Mesothelial cell of epicardium (in vitro differentiated cells): Measurements from ENCODE around the gene ST8SIA6. TPM values are rescaled to one million over a fixed set of nuclear protein-coding genes. Genes with fewer than 3 reads are reported as not detected.

ENCODE experiments used
- DNase-seq, 2 experiments: peaks; one replicate each; pipeline ENCODE4 v3.0.0; 2021; ENCODE audit warnings: low spot score in 2 of 2; ENCODE audit not compliant: unreplicated experiment in 2 of 2
- H3K27ac Mint-ChIP-seq: 2 replicates; pipeline ENCODE4 v1.8.0; 2021; ENCODE audit warnings: mixed read lengths
- H3K27me3 Mint-ChIP-seq: 2 replicates; pipeline ENCODE4 v1.8.0; 2021; ENCODE audit warnings: low read depth, mixed read lengths
- H3K36me3 Mint-ChIP-seq: 2 replicates; pipeline ENCODE4 v1.8.0; 2021; ENCODE audit warnings: mixed read lengths
- H3K4me1 Mint-ChIP-seq: 2 replicates; pipeline ENCODE4 v1.8.0; 2021; ENCODE audit warnings: mixed read lengths
- H3K4me3 Mint-ChIP-seq: 2 replicates; pipeline ENCODE4 v1.8.0; 2021; ENCODE audit warnings: mild to moderate bottlenecking, moderate library complexity, mixed read lengths
- H3K9me3 Mint-ChIP-seq: 2 replicates; pipeline ENCODE4 v1.8.0; 2021; ENCODE audit warnings: mixed read lengths
- total RNA-seq: library from RNA; stranded (reverse); gene quantifications from 3 replicates; pipeline ENCODE4 v1.2.1, GENCODE V29; 2021
- TF ChIP-seq, protein P1 (sequence below): fragments of 200-600 bp; sonication (generic); IDR thresholded peaks from one replicate; pipeline ENCODE4 v1.5.0; 2021; ENCODE audit warnings: antibody characterized with exemption; ENCODE audit not compliant: unreplicated experiment

The ST8SIA6 gene
- total RNA-seq, 1 donor from 2014 or later: 1.4 TPM

DNA sequence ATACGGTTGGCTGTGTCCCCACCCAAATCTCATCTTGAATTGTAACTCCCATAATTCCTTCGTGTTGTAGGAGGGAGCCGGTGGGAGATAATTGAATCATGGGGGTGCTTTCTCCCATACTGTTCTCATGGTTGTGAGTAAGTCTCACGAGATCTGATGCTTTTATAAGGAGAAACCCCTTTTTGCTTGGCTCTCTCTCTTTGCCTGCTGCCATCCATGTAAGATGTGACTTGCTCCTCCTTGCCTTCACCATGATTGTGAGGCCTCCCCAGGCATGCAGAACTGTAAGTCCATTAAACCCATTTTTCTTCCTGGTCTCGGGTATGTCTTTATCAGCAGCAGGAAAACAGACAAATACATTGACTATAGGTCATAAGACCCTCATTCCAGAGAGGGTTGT lies 15.9 kb upstream of the ST8SIA6 start:
- TF ChIP-seq, protein P1, sequence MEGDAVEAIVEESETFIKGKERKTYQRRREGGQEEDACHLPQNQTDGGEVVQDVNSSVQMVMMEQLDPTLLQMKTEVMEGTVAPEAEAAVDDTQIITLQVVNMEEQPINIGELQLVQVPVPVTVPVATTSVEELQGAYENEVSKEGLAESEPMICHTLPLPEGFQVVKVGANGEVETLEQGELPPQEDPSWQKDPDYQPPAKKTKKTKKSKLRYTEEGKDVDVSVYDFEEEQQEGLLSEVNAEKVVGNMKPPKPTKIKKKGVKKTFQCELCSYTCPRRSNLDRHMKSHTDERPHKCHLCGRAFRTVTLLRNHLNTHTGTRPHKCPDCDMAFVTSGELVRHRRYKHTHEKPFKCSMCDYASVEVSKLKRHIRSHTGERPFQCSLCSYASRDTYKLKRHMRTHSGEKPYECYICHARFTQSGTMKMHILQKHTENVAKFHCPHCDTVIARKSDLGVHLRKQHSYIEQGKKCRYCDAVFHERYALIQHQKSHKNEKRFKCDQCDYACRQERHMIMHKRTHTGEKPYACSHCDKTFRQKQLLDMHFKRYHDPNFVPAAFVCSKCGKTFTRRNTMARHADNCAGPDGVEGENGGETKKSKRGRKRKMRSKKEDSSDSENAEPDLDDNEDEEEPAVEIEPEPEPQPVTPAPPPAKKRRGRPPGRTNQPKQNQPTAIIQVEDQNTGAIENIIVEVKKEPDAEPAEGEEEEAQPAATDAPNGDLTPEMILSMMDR: no peak
- peaks cover 28% of the 10 kb centered on the region for H3K27me3 Mint-ChIP-seq
- H3K4me1 Mint-ChIP-seq: peaks cover 2% of the 10 kb centered on the region
- no peak overlapping the region for H3K4me3 Mint-ChIP-seq
- H3K9me3 Mint-ChIP-seq: peaks cover 10% of the 10 kb centered on the region
- no peak overlapping the region for H3K27ac Mint-ChIP-seq
- H3K36me3 Mint-ChIP-seq: no peaks in the 10 kb centered on the region
- no peak for DNase-seq

DNA sequence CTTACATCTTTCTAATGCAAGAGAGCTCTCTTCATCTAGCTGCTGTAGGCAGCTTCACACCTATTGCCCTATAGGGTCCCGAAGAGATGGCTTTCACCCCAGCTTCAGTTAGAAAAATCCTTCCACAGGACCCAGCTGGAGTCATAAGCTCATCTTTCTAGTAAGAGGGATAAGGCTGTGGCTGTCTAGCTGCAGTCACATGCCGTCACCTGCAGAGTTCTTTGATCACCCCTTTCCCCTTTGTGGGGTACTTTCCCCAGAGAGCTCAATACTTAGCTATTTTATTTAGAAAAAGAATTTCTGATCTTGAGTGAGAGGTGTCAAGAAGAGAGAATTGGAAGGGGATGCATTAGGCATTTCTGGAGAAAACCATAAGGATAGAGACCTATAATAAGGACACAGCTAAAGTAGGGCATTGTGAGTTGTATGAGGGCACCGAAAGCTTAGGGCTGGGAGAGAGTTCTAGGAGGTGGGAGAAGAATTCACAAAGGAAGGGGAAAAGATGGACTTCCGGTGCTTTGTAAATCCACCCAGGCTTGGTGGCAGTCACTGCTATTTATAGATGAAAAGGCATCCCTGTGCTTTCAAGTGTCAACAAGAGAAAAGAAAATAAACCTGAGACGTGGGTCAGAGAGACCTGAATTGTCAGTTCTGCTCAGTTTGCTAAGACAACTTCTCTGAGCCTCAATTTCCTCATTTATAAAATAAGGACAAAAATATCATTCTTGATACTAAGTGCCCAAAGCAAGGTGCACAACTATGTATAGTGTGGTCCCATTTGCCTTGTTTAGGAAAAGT lies 11.1 kb upstream of the ST8SIA6 start:
- TF ChIP-seq, protein P1: no peak
- no peak for DNase-seq
- peaks cover 13% of the 10 kb centered on the region for H3K9me3 Mint-ChIP-seq
- H3K36me3 Mint-ChIP-seq: no peaks in the 10 kb centered on the region
- H3K27me3 Mint-ChIP-seq: peaks cover 29% of the 10 kb centered on the region
- no peaks in the 10 kb centered on the region for H3K4me1 Mint-ChIP-seq
- H3K4me3 Mint-ChIP-seq: no peak overlapping the region
- H3K27ac Mint-ChIP-seq: no peak overlapping the region

DNA sequence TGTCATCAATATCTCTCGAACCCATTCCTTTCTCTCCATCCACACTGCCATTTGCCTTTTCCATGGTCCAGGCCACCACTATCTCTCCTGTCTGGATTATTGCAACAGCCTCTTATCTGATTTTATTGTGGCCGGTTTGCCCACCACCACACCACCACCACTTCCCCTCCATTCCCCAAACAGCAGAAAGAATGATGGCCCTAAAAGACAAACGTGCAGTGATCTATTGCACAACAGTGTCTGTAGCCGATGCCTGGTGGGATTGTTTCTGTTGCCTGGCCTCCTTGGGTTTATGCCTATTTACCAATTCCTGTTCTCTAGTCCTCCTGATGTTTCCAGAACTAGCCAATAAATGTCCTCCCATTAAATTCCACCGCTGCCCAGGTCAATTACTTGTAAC lies 10.2 kb upstream of the ST8SIA6 start:
- Mint-ChIP-seq H3K27ac (no peak overlapping the region), H3K4me3 (no peak overlapping the region), H3K27me3 (peaks cover 30% of the 10 kb centered on the region), H3K36me3 (no peaks in the 10 kb centered on the region), H3K4me1 (no peaks in the 10 kb centered on the region), H3K9me3 (peaks cover 6% of the 10 kb centered on the region)
- TF ChIP-seq, protein P1: no peak
- no peak for DNase-seq

DNA sequence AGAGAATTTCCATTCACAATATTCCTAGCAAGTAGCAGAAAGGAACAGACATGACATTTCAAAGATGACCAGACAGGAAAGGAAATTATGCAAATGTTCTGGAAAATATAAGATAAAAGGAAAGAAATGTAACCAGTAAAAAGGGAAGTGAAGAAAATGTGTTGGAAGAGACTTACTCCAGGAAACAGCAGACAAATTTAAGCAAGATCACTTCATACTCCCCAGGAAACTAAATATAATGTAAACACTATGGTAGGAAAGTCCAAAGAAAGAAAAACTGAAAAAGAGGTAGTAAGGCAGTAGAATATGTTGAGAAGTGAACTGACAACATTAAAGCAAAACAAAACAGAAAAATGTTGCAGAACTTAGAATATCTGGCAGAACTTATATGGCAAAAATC lies 6.4 kb upstream of the ST8SIA6 start:
- no peaks in the 10 kb centered on the region for H3K4me1 Mint-ChIP-seq
- peaks cover 36% of the 10 kb centered on the region for H3K27me3 Mint-ChIP-seq
- TF ChIP-seq, protein P1: no peak
- no peak for DNase-seq
- H3K4me3 Mint-ChIP-seq: no peak overlapping the region
- H3K9me3 Mint-ChIP-seq: peaks cover 4% of the 10 kb centered on the region
- no peak overlapping the region for H3K27ac Mint-ChIP-seq
- no peaks in the 10 kb centered on the region for H3K36me3 Mint-ChIP-seq

DNA sequence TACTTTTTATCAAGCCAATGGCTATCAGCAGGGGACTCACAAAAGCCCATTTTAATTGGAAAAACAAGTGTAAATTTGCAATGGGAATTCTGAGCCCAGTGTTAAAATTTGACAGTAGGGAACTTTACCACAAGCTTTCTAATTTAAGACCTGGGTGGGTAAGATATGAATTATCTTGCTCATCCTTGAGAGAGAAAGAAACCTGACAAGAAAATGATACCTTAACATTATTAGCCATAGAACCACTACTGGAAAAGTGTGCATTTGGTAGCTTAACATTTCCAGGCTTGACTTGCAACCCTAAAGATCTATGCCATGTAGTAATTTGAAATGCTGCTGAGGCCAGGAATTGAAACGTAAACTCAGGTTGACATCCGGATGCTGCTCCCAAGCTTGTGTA lies 2.7 kb upstream of the ST8SIA6 start:
- Mint-ChIP-seq H3K4me3 (no peak overlapping the region), H3K27me3 (peaks cover 52% of the 10 kb centered on the region), H3K4me1 (peaks cover 14% of the 10 kb centered on the region), H3K27ac (no peak overlapping the region), H3K9me3 (no peaks in the 10 kb centered on the region), H3K36me3 (no peaks in the 10 kb centered on the region)
- no peak for DNase-seq
- TF ChIP-seq, protein P1: no peak
